ENCODE measurements around the gene KLHL26. TPM values are rescaled to one million over a fixed set of nuclear protein-coding genes. Genes with fewer than 3 reads are reported as not detected.
A peak's percentile ranks its signal among the peaks of the same experiment; 100 is the strongest.

The KLHL26 gene
- total and polyA plus RNA-seq, 2 of the 13 experiments (the other 11 are each of a cell fraction or from before 2014, with no cell fraction given) = 1.5 to 1.7 TPM

DNA sequence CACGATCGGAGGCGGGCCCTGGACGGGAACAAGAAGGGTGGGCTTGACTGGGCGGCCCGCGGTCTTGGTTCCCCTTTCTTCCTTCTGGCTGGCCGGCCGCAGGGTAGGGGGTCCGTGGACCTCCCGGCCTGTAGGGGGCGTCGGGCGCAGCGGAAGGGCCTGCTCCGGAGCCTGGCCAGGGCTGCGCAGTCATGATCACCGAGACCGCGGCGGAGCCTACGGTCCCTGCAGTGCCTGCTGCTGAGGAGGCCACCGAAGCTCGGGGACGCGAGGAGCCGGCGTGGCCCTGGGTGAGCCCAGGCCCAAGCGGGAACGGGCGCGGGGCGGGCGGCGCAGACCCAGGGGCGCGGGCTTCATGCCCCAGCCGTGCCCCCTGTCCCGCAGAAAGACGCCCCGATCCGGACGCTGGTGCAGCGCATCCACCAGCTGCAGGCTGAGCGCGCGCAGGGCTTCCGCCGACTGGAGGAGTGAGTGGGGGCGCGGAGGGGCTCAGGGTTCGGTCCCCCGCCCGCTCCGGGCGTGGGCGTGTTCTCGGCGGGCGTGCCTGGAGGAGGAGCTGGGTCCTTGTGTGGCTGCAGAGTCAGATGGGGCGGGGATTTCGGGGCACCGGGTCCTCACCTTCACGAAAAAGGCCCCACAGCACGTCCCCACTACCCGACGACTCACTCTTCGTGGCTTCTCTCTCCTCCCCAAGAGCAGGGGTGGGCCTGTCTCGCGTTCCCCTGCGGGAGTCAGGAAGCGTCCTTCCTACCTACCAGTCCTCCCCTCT is 48.0 kb upstream of the KLHL26 start, which contains the start of gene REX1BD (continued):
- TF ChIP-seq, protein P1, sequence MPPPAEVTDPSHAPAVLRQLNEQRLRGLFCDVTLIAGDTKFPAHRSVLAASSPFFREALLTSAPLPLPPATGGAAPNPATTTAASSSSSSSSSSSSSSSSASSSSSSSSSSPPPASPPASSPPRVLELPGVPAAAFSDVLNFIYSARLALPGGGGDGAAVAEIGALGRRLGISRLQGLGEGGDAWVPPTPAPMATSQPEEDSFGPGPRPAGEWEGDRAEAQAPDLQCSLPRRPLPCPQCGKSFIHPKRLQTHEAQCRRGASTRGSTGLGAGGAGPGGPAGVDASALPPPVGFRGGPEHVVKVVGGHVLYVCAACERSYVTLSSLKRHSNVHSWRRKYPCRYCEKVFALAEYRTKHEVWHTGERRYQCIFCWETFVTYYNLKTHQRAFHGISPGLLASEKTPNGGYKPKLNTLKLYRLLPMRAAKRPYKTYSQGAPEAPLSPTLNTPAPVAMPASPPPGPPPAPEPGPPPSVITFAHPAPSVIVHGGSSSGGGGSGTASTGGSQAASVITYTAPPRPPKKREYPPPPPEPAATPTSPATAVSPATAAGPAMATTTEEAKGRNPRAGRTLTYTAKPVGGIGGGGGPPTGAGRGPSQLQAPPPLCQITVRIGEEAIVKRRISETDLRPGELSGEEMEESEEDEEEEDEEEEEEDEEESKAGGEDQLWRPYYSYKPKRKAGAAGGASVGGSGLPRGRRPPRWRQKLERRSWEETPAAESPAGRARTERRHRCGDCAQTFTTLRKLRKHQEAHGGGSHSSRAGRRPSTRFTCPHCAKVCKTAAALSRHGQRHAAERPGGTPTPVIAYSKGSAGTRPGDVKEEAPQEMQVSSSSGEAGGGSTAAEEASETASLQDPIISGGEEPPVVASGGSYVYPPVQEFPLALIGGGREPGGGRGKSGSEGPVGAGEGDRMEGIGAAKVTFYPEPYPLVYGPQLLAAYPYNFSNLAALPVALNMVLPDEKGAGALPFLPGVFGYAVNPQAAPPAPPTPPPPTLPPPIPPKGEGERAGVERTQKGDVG (CRISPR knock-in tag; IDR thresholded peaks at IDR 0.05; ENCODE audit: borderline replicate concordance) = no peak
- TF ChIP-seq PCBP1 (IDR thresholded peaks at IDR 0.05; ENCODE audit: borderline replicate concordance, low read depth, low read length) = peak; percentile 79
- peak; percentile 65 for TF ChIP-seq ELF1 (CRISPR knock-in tag; IDR thresholded peaks at IDR 0.05)
- peak; percentile 25; the same call in 1 of the 2 replicates for TF ChIP-seq SALL2 (CRISPR knock-in tag; IDR thresholded peaks at IDR 0.05)
- peak; percentile 81; the same call in 1 of the 2 replicates for TF ChIP-seq NR0B2 (CRISPR knock-in tag; IDR thresholded peaks at IDR 0.05)
- TF ChIP-seq, protein P2, sequence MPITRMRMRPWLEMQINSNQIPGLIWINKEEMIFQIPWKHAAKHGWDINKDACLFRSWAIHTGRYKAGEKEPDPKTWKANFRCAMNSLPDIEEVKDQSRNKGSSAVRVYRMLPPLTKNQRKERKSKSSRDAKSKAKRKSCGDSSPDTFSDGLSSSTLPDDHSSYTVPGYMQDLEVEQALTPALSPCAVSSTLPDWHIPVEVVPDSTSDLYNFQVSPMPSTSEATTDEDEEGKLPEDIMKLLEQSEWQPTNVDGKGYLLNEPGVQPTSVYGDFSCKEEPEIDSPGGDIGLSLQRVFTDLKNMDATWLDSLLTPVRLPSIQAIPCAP (CRISPR knock-in tag; IDR thresholded peaks at IDR 0.05; ENCODE audit: low read depth) = no peak
- 0 out of 2 replicates have a peak, but pooled peaks have one; percentile 3 for TF ChIP-seq HNF4G (IDR thresholded peaks at IDR 0.05; ENCODE audit: borderline replicate concordance, low read depth, low read length)
- 0 out of 2 replicates have a peak, but pooled peaks have one; percentile 24 for TF ChIP-seq HNF4G (CRISPR knock-in tag; IDR thresholded peaks at IDR 0.05; ENCODE audit: borderline replicate concordance, low read depth)
- TF ChIP-seq TEAD2 (CRISPR knock-in tag; IDR thresholded peaks at IDR 0.05) = no peak
- TF ChIP-seq SP1 (IDR thresholded peaks at IDR 0.05) = no peak
- no peak; the same call in none of the 2 replicates for TF ChIP-seq SP1 (CRISPR knock-in tag; IDR thresholded peaks at IDR 0.05)
- no peak for TF ChIP-seq PBX3 (CRISPR knock-in tag; IDR thresholded peaks at IDR 0.05; ENCODE audit: borderline replicate concordance)
- TF ChIP-seq SALL1 (CRISPR knock-in tag; IDR thresholded peaks at IDR 0.05) = peak; percentile 59
- TF ChIP-seq ZBTB1 (CRISPR knock-in tag; IDR thresholded peaks at IDR 0.05; ENCODE audit: borderline replicate concordance) = peak; percentile 73; the same call in 1 of the 2 replicates
- 0 out of 2 replicates have a peak, but pooled peaks have one; percentile 18 for TF ChIP-seq ZBTB43 (CRISPR knock-in tag; conservative IDR thresholded peaks at IDR 0.05)
- TF ChIP-seq RFXAP (CRISPR knock-in tag; IDR thresholded peaks at IDR 0.05; ENCODE audit: borderline replicate concordance) = peak; percentile 77; the same call in 1 of the 2 replicates
- TF ChIP-seq, protein P3, sequence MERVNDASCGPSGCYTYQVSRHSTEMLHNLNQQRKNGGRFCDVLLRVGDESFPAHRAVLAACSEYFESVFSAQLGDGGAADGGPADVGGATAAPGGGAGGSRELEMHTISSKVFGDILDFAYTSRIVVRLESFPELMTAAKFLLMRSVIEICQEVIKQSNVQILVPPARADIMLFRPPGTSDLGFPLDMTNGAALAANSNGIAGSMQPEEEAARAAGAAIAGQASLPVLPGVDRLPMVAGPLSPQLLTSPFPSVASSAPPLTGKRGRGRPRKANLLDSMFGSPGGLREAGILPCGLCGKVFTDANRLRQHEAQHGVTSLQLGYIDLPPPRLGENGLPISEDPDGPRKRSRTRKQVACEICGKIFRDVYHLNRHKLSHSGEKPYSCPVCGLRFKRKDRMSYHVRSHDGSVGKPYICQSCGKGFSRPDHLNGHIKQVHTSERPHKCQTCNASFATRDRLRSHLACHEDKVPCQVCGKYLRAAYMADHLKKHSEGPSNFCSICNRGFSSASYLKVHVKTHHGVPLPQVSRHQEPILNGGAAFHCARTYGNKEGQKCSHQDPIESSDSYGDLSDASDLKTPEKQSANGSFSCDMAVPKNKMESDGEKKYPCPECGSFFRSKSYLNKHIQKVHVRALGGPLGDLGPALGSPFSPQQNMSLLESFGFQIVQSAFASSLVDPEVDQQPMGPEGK (CRISPR knock-in tag; IDR thresholded peaks at IDR 0.05) = peak; percentile 99
- no peak for TF ChIP-seq ZNF746 (CRISPR knock-in tag; IDR thresholded peaks at IDR 0.05)
- TF ChIP-seq ZNF317 (CRISPR knock-in tag; IDR thresholded peaks at IDR 0.05) = peak; percentile 55; the same call in 1 of the 2 replicates
